NCI-H128 (cell line): ENCODE results near the gene TUBA8.
"Not testable (repeated sequence)": the region's sequence is repeated elsewhere in the genome, so short reads cannot be mapped to it uniquely, and the experiment has no call there.

ENCODE experiments used
- DNase-seq: peaks from one replicate; lab custom pipeline; 2025; ENCODE audit not compliant: unreplicated experiment; lab: John Stamatoyannopoulos, UW

TUBA8 gene

DNA sequence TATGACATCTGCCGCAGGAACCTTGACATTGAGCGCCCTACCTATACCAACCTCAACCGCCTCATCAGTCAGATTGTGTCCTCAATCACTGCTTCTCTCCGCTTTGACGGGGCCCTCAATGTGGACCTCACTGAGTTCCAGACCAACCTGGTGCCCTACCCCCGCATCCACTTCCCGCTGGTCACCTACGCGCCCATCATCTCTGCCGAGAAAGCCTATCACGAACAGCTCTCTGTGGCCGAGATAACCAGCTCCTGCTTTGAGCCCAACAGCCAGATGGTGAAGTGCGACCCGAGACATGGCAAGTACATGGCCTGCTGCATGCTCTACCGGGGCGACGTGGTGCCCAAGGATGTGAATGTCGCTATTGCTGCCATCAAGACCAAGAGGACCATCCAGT is 16.0 kb downstream of the TUBA8 start:
- DNase-seq: no peak

DNA sequence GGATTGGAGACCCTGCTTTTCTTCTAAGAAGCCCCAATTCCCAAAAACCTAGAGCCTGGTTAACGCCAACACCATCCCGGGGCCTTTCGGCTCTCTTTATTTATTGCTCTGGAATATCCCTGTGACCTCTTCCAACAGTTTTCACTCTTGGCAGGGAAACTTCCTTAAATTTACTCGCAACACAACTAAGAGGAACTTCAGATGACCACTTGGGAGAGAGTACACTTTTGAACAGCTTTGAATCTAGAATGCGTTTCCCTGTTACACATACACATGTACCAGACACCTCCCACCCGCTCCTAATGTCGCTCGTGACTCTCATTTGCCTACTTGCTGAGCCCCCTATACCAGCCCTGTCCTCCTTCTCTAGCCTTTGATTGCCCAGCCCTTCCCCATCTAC is 19.4 kb downstream of the TUBA8 start:
- DNase-seq: no peak

DNA sequence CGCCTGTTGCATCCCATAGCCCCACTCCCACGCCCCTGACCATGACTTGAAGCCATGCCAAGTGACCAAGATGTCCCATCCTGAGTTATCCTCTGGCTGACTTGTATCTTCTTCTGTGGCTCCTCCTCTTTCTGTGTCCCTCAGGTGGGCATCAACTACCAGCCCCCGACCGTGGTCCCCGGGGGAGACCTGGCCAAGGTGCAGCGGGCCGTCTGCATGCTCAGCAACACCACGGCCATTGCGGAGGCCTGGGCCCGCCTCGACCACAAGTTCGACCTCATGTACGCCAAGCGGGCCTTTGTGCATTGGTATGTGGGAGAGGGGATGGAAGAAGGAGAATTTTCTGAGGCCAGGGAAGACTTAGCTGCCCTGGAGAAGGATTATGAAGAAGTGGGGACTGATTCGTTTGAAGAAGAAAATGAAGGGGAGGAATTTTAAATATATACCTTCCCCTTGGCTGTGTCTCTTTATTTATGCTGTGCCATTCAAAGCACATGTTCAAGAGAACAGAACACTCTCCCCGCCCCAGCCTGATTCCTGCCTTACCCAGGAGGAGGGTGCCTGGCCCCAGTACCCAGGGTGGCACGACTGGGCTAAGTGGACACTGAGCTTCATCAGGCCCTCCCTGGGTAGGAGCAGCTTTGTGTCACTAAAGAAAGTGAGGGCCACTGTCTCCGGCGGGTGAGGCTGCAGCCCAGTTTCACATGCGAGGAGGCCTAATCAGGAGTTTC is 20.3 kb downstream of the TUBA8 start:
- no peak for DNase-seq

- DNase-seq: no peak
Observed at GRCh38 chr22:18133452-18133851, 22.8 kb downstream of the TUBA8 start.

GRCh38 chr22:18136563-18137320 is 26.1 kb downstream of the TUBA8 start:
- DNase-seq: no peak

GRCh38 chr22:18141004-18141403 is 30.4 kb downstream of the TUBA8 start:
- not testable (repeated sequence) for DNase-seq

- no peak for DNase-seq
Observed at GRCh38 chr22:18144105-18144504, 33.5 kb downstream of the TUBA8 start.

DNA sequence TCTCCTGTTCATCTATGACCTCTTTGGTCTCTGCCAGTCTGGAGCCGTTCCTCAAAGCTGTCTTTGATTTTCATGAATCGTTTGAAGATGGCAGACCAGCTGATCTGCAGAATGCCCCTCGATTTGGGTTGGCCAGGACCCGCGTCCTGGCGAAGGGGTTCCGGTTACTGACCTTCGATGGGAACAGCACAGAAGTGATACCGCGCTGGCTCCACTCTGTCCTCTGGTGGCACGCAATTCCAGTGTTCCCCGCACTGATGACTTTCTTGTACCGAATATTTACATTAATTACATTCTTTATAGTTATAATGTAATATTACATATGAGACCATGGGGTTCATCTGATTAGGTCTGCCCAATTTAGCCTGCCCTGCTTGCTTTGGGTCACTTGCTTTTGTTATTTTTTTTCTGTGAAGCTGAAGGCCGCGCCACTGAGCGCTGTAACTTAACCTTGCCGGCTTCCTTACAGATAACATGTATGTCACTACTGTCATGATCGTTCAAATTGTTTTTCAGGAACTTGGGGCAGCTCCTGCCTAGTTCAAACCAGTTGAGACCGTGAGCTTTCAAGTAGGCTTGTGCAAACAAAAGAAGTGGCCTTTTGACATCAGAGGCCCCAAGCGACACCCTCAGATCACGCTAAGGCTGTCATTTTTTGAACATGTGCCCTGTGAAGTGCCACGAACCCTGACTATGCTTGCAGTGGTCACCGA is 35.2 kb downstream of the TUBA8 start:
- no peak for DNase-seq

- no peak for DNase-seq
Observed at GRCh38 chr22:18146389-18146753, 35.8 kb downstream of the TUBA8 start.

GRCh38 chr22:18147791-18148190 is 37.2 kb downstream of the TUBA8 start:
- DNase-seq: no peak

DNA sequence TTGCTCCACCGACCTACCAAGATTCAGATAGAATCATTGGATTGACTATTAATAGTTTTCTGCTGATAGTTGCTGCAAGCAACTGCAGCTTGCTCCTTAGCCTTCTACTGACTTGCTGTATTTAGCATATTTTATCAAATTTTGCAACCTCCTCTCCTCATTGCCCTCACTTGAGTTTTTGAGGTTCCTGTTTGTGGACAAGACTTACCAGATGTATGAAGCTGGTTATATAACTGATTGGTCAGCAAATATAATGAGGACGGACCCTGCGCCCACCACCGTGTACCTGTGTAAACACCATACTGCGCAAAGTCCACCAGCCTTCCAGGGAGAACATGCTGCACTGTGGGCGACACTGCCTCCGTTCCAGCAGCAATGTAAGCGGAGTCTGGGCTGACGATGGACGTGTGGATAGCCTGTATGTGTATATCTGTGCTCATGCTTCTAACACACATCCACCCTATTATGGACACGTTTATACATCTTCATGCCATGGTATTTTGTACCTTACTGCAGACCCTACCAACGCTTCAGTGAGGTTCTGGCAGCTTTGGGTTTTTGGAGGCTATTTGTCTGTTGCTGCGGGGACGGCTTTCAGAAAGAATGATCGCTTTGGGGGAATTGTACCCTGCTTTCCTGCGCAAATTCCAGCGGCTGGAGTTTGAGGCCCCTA is 37.8 kb downstream of the TUBA8 start:
- no peak for DNase-seq

- no peak for DNase-seq
Observed at GRCh38 chr22:18152519-18152918, 41.9 kb downstream of the TUBA8 start.

DNA sequence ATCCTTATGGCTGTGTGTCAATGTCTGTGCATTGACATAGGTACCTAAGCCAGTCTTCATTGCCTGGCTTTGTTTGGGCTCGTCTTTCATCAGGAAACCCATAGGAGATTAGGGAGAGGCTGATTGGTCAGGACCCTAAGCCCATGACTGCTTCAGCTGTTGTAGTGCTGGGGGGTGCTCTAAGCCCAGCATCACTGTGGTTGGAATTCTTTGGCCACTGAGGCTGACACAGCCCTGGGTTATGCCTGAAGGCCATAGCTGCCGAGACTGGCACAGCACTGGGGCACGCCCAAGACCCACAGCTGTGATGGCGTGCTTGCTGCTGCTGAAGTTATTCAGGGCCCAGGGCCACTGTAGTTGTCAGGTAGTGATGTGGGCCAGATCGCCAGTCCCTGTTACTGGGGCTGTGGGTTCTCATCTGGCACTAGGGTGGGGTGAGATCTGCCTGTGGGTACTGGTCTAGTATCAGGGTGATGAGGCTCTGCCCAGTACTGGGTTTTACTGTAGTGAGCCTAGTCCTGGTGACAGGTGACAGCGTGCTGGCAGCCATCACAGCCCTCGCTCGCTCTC is 44.3 kb downstream of the TUBA8 start:
- DNase-seq: no peak

DNA sequence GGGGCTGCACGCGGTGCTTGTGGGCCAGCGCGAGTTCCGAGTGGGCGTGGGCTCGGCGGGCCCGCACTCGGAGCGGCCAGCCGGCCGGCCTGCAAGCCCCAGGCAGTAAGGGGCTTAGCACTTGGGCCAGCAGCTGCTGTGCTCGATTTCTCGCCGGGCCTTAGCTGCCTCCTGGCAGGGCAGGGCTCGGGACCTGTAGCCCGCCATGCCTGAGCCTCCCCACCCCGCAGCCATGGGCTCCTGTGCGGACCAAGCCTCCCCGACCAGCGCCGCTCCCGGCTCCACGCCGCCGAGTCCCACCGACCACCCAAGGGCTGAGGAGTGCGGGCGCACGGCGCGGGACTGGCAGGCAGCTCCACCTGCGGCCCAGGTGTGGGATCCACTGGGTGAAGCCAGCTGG is 44.9 kb downstream of the TUBA8 start:
- not testable (repeated sequence) for DNase-seq

- peak; percentile 14 for DNase-seq
Observed at GRCh38 chr22:18156878-18157713, 46.5 kb downstream of the TUBA8 start.

DNA sequence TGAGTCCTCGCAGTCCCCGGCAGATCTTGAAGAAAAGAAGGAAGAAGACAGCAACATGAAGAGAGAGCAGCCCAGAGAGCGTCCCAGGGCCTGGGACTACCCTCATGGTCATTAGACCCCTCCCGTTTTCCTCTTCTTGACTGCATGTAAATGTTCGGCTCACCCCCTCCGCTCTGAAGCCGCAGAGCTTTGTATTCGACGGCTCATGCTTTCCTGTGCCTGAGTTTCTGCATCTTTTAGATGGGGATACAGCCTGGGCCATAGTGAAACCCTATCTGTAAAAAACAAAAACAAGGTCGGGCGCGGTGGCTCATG is 47.1 kb downstream of the TUBA8 start:
- no peak for DNase-seq

- DNase-seq: not testable (repeated sequence)
Observed at GRCh38 chr22:18160641-18161040, 50.0 kb downstream of the TUBA8 start.

- not testable (repeated sequence) for DNase-seq
Observed at GRCh38 chr22:18163843-18164242, 53.2 kb downstream of the TUBA8 start.

- not testable (repeated sequence) for DNase-seq
Observed at GRCh38 chr22:18164584-18164983, 54.0 kb downstream of the TUBA8 start.

DNA sequence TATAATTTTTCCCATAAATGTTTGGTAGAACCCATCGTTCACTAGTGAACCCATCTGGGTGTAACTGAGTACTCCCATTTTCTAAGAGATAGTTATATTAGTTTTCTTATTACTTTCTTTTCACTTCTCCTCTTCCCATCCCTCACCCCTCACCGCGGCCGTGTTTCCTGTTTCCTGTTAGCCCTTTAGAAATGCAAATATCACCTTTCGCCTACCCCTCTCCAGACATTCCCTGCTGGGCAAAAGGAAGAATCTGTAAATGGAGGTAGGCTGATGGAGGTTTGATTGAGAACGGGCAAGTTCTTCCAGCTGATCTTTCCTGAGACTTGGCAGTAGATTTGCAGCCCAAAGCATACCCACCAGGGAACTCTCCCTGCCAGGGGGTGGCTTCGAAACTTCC is 54.7 kb downstream of the TUBA8 start:
- DNase-seq: not testable (repeated sequence)
